ENCODE results near the gene RLBP1.
"Not testable (repeated sequence)": the region's sequence is repeated elsewhere in the genome, so short reads cannot be mapped to it uniquely, and the experiment has no call there.

RLBP1 gene

GRCh38 chr15:89221543-89221942 lies at the start of gene RLBP1:
Gene RLBP1 (minus strand): TSS chr15:89221579. CDS start chr15:89218975, 2,604 bp downstream.
- no peak for DNase-seq (ENCODE audit: low read depth)

DNA sequence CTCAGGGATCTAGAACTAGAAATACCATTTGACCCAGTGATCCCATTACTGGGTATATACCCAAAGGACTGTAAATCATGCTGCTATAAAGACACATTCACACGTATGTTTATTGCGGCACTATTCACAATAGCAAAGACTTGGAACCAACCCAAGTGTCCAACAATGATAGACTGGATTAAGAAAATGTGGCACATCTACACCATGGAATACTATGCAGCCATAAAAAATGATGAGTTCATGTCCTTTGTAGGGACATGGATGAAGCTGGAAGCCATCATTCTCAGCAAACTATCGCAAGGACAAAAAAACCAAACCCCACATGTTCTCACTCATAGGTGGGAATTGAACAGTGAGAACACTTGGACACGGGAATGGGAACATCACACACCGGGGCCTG lies 28.8 kb upstream of the RLBP1 start:
- DNase-seq (ENCODE audit: low read depth), result not testable (repeated sequence)

- no peak for DNase-seq (ENCODE audit: low read depth)
Observed at GRCh38 chr15:89248584-89248983, 27.2 kb upstream of the RLBP1 start.

DNA sequence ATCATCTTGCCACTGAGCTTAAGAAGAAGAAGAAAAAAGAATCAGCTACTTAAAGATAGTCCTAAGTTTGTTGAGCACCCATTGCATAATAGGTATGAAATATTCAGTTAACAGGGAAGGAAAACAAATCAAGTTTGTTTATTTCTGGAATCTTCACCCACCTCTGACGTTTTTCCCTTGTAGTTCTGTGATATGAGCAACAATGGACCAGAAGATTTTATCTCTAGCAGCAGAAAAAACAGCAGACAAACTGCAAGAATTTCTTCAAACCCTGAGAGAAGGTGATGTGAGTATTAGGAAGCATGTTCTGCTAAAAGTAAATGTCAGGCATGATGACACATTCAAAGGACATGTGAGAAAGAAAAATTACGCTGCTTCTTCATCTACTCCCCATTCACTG lies 26.1 kb upstream of the RLBP1 start:
- DNase-seq (ENCODE audit: low read depth), result no peak

- no peak for DNase-seq (ENCODE audit: low read depth)
Observed at GRCh38 chr15:89244574-89244903, 23.2 kb upstream of the RLBP1 start.

DNA sequence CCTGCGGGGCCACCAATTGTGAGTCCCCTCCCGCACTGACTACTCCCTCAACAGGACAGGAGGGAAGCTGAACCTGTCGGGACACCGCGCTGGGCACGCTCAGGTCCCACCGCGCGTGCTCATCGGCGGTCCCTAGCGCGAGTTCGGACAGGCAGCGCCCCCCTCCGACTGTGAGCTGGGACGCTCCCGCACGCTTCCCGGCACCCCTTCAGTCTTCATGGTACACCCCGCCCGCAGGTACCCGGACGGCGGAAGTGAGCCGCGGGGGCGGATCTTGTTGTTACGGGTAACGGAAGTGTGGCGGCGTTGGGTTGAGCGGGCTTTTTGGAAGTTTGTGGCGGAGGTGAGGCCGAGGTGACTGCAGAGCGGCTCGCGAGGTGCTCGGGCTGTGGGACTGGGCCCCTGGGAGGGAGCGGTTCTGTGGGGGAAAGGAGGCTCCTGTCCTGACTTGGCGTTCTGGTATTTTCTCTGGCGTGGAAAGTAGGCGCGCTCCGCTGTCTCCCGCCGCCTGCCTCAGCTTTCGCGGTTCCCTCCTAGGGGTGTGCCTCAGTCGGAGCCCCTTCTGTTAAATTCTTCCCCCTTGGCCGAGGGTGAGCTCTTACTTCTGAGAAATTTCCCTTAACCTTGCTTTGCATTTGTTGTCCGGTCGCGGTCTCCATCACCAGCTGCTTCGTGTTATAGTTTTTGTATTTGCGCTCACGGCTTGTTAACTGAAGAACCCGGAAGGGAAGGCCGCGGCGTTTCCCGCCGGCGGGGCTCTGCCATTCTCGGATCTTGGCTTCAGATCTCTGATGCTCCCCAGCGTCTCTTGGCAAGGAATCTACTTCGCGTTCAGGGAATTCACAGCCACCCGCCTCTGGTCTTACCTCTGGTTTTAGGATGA lies 22.6 kb upstream of the RLBP1 start, which contains the start of gene FANCI:
FANCI (plus strand) TSS at position 289 of the 883 bp plus-strand sequence. CDS start 3,669 bp downstream, outside the sequence.
- DNase-seq (ENCODE audit: low read depth), result peak; percentile 56

DNA sequence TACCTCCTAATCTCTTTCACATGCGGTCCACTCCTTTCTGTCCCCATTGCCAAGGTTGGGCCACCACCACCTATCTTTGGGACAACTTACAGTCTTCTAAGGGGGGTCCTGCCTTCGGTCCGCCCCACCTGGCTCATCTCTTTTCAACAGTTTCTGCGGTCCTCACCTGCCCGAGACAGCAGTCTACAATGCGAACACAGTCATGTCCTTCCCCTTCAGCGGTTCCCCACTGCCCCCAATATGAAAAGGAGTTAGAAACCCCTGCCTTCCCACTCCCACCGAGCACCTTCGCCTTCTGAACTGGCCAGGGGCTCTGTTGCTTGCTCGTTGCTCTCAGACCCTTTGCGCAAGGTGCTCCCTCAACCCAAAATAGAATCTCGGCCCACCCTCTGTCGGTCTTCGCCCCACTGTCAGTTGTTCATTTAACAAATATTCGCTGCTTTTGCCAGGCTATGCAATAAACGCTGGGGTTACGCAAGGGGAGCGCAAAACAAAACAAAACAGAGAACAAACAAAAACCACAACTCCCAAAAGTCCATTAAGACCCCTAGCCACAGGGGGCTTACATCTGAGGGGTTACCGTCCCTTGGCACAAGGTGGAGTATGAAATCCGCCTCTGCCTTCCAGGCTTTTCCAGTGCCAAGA lies 21.8 kb upstream of the RLBP1 start:
- no peak for DNase-seq (ENCODE audit: low read depth)

- DNase-seq (ENCODE audit: low read depth), result not testable (repeated sequence)
Observed at GRCh38 chr15:89239883-89240810, 18.8 kb upstream of the RLBP1 start.

DNA sequence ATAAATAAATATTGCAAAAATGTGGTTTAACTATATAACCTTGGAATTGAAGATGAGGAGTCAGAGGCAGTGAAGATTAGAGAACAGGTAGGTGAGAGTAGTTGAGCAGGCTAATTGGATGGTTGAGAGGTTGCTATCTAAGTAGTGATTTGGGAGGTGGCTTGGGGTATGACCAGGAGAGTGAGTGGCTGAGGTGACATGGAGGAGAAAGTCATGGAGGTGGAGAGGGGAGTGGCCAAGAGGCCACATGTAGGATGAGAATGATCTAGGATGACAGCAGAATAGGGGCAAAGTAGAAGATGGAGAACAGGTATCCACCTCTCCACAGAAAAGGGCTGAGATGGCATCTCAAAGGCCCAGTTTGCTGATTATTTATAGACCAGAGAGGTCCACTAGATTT lies 10.5 kb upstream of the RLBP1 start:
- no peak for DNase-seq (ENCODE audit: low read depth)

- no peak for DNase-seq (ENCODE audit: low read depth)
Observed at GRCh38 chr15:89230277-89230676, 8.9 kb upstream of the RLBP1 start.

DNA sequence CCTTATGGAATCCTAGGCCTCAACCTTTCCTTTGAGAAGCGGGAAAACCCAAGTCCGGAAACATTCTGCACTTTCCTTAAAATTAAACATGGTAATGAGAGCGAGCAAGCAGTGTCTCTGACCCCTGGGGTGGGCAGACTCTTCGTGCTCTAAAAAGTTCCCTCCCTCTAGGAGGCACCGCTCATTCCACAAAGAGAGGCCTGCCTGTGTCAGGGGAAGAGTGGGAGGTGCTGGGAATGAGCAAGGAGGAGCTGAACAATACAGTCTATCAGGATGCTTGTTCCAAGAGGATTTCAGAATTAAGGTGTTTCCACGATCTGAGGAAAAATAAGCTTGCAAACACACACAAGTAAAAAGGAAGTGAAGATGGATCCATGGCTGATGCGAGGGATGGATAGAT lies 6.0 kb upstream of the RLBP1 start:
- no peak for DNase-seq (ENCODE audit: low read depth)

GRCh38 chr15:89226359-89227221 lies 5.2 kb upstream of the RLBP1 start:
- no peak for DNase-seq (ENCODE audit: low read depth)

GRCh38 chr15:89225588-89225987 lies 4.2 kb upstream of the RLBP1 start:
- DNase-seq (ENCODE audit: low read depth), result no peak

- no peak for DNase-seq (ENCODE audit: low read depth)
Observed at GRCh38 chr15:89218531-89218930, 2.8 kb downstream of the RLBP1 start.

DNA sequence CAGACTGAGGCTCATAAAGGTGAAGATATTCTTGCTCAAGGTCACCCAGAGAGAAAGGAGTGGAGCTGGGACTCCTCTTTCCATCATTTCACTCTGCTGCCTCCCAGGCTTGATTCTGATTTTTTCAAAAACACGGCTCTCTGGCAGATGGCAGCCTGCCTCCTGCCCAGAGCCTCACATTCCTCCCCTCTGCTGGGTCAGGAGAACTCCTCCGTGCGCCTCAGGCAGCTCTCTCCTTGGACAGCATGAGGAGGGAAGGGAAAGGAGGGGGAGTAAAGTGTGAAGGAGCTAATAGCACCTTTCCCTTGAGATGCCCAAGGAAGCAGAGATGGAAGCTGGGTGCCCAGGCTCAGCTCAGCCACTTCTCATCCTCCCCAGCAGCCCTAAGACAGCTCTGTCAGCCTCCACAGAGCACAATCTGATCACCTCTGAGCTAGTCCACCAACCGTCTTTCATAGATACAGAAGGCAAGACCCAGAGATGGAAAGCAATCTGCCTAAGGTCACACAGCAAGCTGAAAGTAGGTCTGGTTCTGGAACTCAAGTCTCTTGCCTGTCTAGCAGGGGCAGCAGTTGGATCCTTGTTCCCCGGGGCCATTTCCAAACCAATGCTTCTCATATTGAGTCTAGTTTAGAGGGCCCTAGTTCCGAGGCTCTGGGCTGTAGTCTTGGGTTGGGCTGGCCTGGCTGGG lies 3.5 kb downstream of the RLBP1 start:
- DNase-seq (ENCODE audit: low read depth), result no peak

- no peak for DNase-seq (ENCODE audit: low read depth)
Observed at GRCh38 chr15:89217031-89217430, 4.3 kb downstream of the RLBP1 start.

- DNase-seq (ENCODE audit: low read depth), result no peak
Observed at GRCh38 chr15:89215627-89216026, 5.8 kb downstream of the RLBP1 start.

DNA sequence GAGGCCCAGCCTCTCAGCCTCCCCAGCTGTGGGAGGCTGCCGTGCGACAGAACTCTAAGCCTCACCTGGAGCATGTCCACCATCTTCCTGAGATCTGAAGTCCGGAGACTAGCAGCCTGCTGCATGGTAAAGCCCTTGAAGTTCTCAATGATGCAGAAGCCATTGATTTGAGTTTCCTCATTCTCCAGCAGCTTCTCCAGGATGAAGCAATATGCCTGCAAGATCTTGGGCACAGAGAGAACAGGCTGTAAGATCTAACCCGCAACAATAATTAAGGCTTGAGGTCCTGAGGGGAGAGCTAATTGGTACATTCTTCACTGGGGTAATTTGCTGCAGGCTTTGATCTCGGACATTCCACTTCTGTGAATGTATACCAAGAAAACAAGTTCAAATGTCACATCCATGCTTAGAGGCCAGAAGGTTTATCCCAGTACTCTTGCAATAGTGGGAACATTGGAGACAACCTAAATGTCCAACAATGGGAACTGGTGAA lies 9.7 kb downstream of the RLBP1 start:
- no peak for DNase-seq (ENCODE audit: low read depth)

GRCh38 chr15:89209057-89209456 lies 12.3 kb downstream of the RLBP1 start:
- DNase-seq (ENCODE audit: low read depth), result no peak

GRCh38 chr15:89208256-89208655 lies 13.1 kb downstream of the RLBP1 start:
- DNase-seq (ENCODE audit: low read depth), result no peak

GRCh38 chr15:89206908-89207331 lies 14.5 kb downstream of the RLBP1 start:
- peak; percentile 13 for DNase-seq (ENCODE audit: low read depth)
